Esophagus muscularis mucosa (tissue), 4 donors: Measurements from ENCODE around the gene FAM120AOS.

ENCODE experiments used
- CTCF ChIP-seq, 3 experiments: fragments of 200-600 bp in 2 of 3; fragments of 450-650 bp in 1 of 3; sonication (generic) in 2 of 3; IDR thresholded peaks; one replicate each; pipeline ENCODE4 v1.5.1; 2017 to 2019; ENCODE audit warnings: antibody characterized with exemption in 3 of 3, mild to moderate bottlenecking in 2 of 3, moderate library complexity in 1 of 3
- EP300 ChIP-seq: sonication (generic); formaldehyde crosslinking; IDR thresholded peaks from one replicate; pipeline ENCODE4 v1.6.1; 2017; ENCODE audit warnings: antibody characterized with exemption
- POLR2A ChIP-seq: fragments of 450-650 bp; IDR thresholded peaks from one replicate; pipeline ENCODE4 v1.6.1; 2017; ENCODE audit warnings: antibody characterized with exemption, moderate library complexity, mild to moderate bottlenecking, low read depth

DNA sequence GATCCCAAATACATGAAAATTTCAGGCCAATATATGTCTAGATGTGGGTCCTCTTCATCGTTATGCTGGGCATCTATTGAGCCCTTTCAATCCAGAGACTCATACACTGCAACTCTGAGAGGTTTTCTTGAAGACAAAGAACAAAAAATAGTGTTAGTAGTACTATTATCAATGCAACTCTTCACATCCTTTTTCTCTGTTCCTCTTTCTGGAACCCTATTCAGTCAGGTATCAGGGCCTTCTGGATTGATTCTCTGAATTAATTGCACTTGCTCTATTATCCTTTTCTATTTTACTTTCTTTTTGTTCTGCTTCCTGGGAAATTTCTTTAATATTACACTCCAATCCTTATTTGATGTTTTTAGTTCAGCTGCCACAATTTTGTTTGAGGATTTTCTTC lies 20.4 kb downstream of the FAM120AOS start:
- no peak for TF ChIP-seq CTCF (IDR thresholded peaks at IDR 0.05)
- TF ChIP-seq POLR2A = no peak
- no peak for TF ChIP-seq EP300
